ENCODE results near the gene YPEL3. TPM values are rescaled to one million over a fixed set of nuclear protein-coding genes. Genes with fewer than 3 reads are reported as not detected.

YPEL3 gene
- total and polyA plus RNA-seq, 2 of the 8 experiments (the other 6 are each of a cell fraction or from before 2014, with no cell fraction given) = 40.3 to 53.3 TPM

- TF ChIP-seq USF2 (IDR thresholded peaks at IDR 0.05; ENCODE audit: low read length) = no peak
- no peak for TF ChIP-seq CTBP2 (IDR thresholded peaks at IDR 0.05; ENCODE audit: borderline replicate concordance, insufficient read depth, insufficient read length, low read length)
- TF ChIP-seq SIX5 (IDR thresholded peaks at IDR 0.05; ENCODE audit: low read depth, low read length) = no peak
- TF ChIP-seq CHD2 (IDR thresholded peaks at IDR 0.05; ENCODE audit: low read length) = no peak
- TF ChIP-seq RBBP5 (IDR thresholded peaks at IDR 0.05; ENCODE audit: borderline replicate concordance, low read depth, low read length) = no peak
- no peak for TF ChIP-seq HDAC2 (IDR thresholded peaks at IDR 0.05; ENCODE audit: borderline replicate concordance in 1 of 2, low read depth in 2 of 2, low read length in 2 of 2)
- TF ChIP-seq CREB1 (IDR thresholded peaks at IDR 0.05) = no peak
- no peak for TF ChIP-seq FOSL1 (IDR thresholded peaks at IDR 0.05; ENCODE audit: insufficient read depth, low read depth, low read length)
- no peak for TF ChIP-seq JUN (IDR thresholded peaks at IDR 0.05; ENCODE audit: low read depth, low read length)
These were observed 18.4 kb downstream of the YPEL3 start (continued) for GRCh38 chr16:30077656-30078055.
